HFF-Myc (cell line): ENCODE results near the gene CTSW.

Source experiments
- DNase-seq: peaks from one replicate; pipeline ENCODE4 v3.0.0-alpha.2; 2011; ENCODE audit warnings: low read depth; ENCODE audit errors: extremely low read depth
- H3K4me3 ChIP-seq: replicated peaks from 2 replicates; pipeline ENCODE4 v1.5.1; 2011; ENCODE audit warnings: low read depth, mild to moderate bottlenecking, control low read depth, low read length
- TF ChIP-seq, protein P1 (sequence below): IDR thresholded peaks from 2 replicates; pipeline ENCODE4 v1.5.1; 2012; ENCODE audit warnings: mild to moderate bottlenecking, low read depth, low read length, control low read depth; ENCODE audit errors: missing control alignments

Gene CTSW

DNA sequence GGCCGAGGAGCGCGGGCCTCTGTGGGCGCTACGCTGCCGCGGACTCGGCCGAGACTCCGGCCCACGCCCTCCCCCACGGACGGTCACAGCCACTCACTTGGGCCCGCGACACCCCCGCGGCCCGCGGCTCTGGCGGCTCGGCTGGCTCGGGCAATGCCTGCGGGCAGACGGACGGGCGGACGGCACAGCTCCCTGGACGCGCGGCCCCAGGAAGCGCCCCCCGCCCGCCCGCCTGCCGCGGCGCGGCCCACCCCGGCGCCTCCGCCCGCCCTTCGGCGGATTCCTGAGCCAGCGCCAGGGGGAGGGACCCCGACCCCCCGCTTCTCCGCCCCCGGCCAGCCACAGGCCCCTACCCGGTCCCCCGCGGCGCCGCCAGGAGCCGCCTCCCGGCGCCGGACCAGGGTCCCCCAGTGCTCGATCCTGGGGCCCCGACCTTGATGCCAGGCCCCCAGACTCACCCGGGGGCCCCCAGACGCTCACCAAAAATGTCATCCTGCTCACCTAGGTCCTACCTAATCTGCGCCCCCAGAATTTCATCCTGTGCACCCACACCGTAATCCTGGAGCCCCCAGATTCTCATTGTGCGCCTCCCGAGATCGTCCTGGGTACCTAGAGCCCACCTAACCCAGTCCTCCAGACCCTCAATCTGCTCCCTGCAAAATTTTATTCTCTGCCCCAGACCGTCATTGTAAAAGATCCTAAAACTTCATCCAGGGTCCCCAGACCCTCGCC lies 6.9 kb upstream of the CTSW start, which contains the start of gene EFEMP2:
Gene EFEMP2 (minus strand): TSS at position 215 of the 732 bp plus-strand sequence. CDS start 446 bp downstream, outside the sequence.
- TF ChIP-seq, protein P1, sequence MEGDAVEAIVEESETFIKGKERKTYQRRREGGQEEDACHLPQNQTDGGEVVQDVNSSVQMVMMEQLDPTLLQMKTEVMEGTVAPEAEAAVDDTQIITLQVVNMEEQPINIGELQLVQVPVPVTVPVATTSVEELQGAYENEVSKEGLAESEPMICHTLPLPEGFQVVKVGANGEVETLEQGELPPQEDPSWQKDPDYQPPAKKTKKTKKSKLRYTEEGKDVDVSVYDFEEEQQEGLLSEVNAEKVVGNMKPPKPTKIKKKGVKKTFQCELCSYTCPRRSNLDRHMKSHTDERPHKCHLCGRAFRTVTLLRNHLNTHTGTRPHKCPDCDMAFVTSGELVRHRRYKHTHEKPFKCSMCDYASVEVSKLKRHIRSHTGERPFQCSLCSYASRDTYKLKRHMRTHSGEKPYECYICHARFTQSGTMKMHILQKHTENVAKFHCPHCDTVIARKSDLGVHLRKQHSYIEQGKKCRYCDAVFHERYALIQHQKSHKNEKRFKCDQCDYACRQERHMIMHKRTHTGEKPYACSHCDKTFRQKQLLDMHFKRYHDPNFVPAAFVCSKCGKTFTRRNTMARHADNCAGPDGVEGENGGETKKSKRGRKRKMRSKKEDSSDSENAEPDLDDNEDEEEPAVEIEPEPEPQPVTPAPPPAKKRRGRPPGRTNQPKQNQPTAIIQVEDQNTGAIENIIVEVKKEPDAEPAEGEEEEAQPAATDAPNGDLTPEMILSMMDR: no peak
- no peak for DNase-seq

DNA sequence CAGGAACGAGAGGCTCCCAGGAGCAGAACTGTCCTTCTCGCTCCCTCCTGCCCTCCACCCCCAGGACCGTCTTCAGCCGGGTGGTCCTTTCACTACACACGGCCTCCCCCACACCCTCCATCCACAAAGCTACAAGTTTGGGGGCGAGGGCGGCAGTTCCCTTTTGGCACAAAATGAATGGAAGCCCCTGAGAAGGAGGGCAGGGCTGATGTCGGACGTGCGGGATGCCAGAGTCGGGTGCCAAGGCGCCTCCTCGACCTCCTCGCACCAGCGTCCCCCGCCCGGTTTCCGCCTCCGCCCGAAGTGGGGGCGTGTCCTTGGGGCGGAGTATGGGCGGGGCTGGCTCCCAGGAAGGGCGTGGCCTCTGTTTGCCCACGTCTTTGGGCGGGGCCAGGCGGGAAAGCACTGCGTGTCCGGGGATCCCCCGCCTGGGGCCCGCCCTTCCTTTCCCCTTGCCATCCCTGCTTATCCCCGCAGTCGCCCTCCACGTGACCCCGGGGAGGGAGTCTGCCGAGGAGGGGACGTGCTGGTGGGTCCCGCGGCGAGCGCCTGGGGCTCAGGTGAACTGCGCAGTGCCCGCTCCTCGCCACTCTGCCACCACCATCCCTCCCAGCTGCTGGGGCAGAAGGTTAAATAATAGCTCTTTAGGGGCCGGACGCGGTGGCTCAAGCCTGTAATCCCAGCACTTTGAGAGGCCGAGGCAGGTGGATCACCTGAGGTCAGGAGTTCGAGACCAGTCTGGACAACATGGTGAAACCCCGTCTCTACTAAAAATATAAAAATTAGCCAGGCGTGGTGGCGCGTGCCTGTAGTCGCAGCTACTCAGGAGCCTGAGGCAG lies 6.1 kb upstream of the CTSW start:
- peak; percentile 68 for DNase-seq
- TF ChIP-seq, protein P1: no peak
- peak overlapping the region; percentile 62 for H3K4me3 ChIP-seq

More for the DNA sequence above, 6.9 kb upstream of the CTSW start, which contains the start of gene EFEMP2:
- H3K4me3 ChIP-seq: peak within 1 kb of the TSS; percentile 62

DNA sequence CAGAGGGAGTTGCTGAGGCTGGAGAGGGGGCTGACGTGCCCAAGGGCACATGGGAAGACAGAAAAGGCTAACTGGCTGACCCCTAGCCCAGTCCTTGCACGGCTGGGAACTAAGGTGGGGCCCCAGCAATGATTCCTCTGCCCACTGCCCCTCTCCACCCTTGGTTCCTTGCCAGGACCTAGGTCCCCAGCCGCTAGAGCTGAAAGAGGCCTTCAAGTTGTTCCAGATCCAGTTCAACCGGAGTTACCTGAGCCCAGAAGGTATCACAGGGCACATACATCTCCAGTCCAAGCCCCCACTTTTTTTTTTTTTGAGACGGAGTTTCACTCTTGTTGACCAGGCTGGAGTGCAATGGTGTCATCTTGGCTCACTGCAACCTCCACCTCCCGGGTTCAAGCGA lies 390 bp downstream of the CTSW start:
- H3K4me3 ChIP-seq: no peak overlapping the region
- DNase-seq: no peak
- TF ChIP-seq, protein P1: no peak

DNA sequence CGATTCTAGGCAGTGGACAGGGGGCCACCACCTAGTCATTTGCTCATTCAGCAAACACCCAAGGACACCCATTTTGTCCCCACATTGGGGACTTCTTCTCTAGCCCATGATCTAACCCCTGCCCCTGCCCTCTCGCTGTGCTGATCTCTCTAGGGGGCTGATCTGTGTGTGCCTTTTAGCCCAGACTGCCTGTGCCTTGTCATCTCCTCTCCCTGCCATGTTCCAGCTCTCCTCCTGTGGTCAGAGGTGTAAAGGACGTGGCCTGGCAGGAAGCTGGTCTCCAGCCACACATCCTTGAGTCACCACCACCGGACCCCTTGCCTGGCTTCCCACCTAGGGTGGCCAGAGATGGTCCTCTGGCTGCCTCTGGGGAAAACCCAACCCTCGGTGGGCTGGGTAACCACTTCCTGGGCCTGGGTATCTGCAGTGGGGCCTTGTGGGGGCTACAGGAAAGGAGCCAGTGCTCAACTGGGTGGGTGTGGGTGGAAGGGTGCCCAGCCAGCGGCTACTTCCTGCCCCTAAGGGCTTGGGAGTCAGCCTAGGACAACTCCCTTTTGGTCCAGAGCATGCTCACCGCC lies 1.3 kb downstream of the CTSW start:
- H3K4me3 ChIP-seq: no peak overlapping the region
- TF ChIP-seq, protein P1: no peak
- DNase-seq: no peak

DNA sequence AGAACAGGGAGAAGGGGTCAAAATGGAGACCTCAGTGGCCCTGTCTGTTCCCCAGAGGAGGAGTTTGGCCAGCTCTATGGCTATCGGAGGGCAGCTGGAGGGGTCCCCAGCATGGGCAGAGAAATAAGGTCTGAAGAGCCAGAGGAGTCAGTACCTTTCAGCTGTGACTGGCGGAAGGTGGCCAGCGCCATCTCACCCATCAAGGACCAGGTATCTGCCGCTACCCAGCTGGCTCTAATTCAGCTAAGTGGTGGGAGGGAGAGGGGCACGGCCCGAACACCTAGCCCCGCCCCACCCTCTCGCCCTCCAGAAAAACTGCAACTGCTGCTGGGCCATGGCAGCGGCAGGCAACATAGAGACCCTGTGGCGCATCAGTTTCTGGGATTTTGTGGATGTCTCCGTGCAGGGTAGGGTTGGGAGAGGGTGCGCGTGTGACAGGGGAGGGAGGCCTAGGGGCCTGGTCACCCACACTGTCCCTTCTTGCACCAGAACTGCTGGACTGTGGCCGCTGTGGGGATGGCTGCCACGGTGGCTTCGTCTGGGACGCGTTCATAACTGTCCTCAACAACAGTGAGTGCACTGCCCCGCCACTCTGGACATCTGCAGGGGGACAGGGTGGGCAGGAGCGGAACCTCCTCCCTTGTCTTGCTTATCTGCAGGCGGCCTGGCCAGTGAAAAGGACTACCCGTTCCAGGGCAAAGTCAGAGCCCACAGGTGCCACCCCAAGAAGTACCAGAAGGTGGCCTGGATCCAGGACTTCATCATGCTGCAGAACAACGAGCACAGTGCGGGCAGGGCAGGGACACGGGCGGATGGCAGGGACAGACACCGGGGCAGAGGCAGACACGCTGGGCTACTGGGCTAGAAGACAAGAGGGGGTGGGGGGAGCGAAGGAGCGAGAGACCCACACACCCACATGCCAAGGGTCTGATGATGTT lies 2.8 kb downstream of the CTSW start:
- DNase-seq: no peak
- no peak overlapping the region for H3K4me3 ChIP-seq
- TF ChIP-seq, protein P1: no peak
